ENCODE measurements around the gene ANO7.

The ANO7 gene

DNA sequence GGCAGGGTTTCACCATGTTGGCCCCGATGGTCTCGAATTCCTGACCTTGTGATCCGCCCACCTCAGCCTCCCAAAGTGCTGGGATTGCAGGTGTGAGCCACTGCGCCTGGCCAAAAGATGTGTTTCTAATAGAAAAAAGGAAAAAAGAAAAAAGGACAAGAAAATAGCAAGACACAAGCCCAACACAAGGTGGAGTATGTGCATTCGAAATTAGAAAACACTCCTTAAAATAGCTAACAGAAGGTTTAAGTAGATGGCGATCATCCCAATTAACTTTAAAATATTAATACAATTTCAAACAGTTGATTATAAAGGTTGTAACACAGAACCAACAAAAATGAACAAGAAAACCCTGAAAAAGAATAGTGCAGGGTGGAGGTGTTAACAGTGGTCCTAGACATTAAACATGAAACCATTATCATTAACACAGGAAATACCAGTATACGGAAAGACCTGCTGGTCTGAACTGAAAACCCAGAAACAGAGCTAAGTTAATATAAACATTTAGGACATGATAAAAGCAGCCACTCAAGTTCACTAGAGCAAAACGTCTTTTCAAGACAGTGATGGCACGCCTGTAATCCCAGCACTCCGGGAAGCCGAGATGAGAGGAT is 69.0 kb downstream of the ANO7 start:
- no peak for DNase-seq

DNA sequence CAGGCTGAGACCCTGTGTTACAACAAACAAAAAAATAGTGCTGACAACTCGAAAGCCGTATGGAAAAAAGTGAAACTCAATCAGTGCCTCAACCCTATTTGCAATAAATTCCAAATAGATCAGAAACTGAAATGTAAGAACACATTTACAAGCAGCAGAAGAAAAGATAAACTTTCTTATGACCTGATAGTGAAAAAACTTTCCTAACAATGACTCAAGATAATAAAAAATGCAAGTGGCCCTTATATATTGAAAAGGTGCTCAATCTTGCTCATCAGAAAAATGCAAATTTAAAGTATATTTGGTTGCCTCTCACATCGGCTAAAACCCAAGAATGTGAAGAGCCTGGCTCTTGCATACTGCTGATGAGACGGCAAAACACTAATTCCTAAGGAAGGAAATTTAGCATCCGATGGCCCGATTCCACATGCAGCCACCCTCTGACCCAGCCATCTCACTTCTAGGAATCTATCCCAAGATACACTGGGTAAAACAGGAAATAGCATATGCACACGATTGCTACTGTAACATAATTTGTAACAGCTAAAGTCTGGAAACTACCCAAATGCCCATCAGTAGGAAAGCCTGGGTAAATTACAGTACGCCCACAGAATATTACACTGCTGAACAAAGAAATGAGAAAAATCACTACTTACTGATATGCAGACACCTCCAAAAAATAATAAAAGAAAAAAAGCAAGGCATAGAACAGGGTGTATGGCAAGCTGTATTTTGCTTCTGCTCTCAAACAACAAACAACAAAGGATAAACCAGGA is 70.2 kb downstream of the ANO7 start:
- DNase-seq, result no peak

DNA sequence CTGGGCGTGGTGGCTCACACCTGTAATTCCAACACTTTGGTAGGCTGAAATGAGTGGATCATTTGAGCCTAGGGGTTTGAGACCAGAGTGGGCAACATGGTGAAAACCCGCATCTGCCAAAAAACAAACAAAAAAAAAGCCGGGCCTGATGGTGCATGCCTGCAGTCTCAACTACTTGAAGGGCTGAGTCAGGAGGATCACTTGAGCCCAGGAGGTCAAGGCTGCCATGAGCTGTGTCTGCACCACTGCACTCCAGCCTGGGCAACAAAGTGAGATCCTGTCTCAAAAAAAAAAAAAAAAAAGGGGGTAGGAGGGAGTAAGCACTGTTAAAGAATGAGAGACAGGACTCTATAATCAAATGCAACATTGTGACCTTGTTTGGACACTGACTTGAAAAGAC is 72.4 kb downstream of the ANO7 start:
- no peak for DNase-seq

DNA sequence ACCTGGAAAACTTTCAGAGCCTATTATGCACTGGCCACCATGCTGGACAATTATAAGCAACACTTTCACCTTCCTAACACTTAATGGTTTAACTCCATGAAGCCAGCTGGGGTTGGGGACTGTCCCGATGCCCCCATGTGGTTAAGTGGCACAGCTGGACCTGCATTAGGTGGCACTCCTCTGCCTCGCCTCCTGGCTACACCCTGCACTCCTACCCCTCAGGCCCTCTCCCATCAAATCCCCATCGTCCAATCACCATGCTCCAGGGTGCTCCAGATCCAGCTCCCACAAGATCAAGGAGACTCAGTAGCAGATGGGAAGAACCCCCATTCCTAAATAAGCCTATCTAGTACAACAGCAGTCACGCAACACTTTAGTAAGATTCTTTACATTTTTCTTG is 73.2 kb downstream of the ANO7 start:
- DNase-seq, result no peak

DNA sequence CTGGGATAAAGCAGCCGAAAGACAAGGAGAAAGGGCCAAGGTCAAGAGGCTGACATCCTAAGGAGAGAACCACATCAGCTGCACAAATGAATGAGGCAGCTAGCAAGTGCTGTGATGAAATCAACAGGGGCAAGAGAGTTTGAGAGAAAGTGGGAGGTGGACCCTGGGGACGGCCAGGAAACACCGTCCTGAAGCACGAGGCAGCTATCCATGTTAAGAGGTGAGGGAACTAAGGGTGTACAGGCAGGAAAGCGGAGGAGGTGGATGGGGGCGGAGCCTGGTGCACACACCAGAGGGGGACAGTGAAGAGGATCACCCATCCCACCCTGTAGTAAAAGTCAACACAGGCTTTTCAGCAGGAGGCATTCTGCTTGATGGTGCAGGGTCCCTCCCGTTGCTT is 74.6 kb downstream of the ANO7 start:
- DNase-seq, result no peak

DNA sequence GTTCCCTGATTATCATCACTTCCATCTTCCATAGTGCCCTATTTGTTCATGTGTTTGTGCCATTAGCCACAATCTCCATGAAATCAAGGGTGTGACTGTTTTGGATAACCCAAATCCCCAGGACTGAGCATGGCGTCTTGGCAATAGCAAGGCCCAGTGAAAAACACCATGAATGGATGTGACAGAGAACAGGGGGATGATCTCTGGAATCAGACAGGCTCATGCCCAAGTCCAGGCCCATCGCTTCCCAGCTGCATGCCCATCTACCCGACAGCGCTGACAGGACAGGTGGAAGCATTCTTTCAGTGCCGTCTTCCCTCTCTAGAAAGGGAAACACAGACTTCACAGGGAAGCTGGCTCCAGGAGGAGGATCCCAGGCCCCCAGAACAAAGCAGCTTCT is 77.0 kb downstream of the ANO7 start:
- DNase-seq, result no peak

DNA sequence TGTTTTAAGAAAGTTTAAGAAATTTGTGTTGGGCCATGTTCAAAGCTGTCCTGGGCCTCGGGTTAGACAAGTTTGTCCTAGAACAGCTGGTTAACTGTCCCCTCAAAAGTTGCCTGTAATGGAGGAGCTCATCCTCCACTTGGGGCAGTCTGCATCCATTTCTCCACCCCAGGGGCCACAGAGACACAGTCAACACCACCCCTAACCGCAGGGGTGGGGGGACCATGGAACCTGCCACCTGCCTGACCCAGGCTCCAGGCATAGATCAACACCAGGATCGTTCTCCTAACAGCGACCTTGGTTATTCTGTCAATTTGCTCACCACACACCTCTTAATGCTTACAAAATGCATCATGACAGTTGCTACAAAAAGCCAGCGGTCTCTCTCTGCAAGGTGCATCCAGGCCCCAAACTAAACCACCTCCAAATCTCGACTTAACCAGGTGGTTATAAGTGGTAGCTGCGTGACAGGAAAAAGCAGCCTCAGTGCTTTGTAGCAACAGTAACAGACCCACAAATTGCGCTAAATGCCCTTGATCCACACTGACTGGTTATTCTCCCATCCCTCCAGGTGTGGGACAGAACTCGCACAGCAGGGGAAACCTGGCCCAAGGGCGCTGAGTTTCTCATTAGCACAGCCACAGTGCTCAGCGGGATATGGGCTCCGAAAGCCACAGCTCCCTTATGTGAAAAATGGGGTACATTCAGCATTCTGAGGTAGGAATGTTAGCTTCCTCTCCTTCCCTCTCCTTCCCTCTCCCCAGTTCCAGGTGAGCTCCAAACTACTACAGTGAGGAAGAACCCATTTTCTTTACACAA is 79.0 kb downstream of the ANO7 start:
- DNase-seq, result no peak

DNA sequence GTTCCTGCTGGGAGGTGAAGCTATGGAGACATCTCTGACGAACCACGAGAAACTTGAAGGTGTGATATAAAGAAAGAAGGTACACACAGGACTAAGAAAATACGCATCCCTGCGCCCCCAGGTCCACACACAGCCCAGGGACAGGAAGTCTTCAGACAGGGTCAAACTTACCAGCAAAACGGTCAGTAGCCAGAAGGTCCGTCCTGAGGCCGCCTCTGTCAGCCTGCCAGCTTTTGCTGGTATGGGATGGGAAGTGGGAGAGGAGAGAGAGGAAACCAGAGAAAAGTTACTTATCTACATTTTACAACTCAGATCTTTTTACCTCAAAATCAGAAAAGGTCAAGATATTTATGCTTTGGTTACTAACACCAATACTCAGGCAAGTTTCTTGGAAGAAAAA is 79.8 kb downstream of the ANO7 start:
- DNase-seq, result no peak

DNA sequence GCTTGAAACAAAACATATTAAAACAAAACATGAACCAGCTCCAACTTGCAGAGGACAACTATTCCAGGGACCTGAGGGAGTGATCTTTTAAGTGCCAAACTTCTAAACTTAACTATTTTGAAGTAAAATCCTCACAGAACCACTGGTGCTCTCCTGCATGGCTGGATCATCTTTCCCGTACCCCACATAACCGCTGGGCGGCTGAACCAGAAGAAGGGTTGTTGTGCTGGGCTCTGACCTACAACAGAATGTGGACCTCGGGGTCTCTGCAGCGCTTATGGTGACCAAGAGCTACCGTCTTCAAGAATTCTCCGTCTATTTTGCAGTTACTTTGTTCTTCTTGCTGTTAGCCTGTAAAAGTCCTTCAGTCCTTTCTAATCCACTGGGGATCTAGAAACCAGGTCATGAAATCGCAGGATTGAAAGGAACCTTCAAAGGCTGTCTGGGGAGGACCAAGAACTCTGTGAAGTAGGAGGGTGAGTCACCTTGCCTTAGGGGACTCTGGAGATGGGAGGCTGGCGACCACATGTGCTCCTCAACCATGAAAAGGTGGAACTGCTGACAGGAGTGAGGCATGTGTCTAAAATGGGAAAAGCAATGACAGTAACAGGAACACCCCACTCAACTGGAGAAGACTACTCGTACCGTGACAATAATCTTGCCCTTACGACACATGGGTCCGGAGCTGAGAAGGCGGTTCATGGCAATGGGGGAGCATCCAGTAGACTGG is 80.4 kb downstream of the ANO7 start:
- peak; percentile 73 for DNase-seq

DNA sequence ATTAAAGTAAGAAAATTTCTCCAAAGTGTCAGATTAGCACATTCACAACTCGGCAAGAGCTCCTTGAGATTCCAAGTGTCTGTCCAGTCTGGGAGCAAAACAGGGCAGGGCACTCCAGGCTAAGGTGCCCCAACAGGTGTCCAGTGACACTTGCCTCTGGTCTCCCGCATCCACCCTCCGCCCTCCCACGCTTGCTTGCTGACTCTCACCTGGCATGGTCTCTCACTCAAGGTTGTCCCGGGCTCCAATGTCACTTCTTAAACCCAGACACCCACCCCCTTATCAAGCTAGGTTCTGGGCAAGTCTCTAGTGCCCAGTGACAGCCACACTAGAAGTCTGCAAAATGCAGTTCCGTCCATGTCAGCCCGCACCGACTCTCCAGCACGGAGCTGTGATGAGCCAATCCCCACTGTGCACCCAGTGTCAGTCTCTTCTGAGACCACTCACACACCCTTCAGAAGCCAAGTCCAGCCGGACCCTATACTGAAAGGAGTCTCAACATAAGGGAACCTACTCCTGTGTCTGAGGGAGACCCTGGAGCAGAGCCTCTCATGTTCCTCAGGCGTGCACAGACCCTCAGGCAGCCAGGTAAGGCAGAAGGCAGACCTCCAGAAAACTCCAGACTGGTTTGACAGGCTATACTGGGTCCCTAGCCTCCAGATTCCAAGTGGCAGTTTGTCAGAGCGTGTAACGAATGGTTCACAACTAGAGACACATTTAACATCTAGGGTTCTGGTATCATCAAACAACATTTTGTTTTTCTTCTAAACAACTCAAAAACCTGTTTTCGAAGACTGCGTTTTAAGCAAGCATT is 81.4 kb downstream of the ANO7 start:
- DNase-seq, result no peak

DNA sequence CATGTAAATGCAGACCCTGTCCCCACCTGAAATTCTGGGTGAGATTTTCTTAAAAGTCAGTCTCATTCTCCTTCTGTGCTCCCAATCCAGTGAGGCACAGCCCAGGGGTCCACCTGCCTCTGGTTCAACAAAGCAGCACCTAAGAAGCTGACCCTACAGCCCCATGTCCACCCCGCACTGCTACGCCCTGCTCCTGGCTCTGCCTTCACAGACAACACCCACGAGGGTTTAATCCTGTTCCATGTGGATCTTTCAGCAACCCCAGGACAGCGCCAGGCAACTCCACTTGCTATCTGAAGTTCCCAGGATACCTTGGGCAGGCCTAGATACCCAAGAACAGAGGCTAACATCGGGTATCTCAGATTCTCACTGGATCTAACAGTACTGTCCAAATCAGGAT is 82.1 kb downstream of the ANO7 start:
- no peak for DNase-seq

DNA sequence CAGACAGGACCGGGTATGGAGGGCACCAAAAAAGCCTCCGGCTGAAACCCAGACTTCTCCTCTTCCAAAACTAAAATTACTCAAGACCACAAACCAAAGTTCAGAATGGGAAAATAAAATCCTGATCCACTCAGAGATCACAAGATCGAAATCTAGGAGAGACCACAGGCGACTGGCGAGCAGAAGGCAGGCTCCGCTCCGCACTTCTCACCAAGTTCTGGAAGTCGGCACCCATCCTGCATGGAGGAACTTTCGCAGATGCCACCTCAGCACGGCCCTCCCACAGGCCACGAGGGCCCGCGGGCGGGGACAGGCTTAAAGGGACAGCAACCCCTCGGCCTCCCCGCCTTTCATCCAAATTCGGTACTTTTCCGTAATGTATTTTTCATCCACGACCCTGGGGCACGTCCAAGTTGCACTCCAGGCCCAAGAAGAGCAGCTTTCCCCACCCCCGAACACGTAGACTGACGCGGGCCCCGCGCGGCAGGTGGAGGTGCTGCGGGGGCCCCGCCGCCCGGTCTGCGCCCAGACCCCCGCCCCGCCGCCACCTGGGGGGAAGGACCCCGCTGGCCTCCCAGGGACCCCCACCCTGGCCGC is 83.3 kb downstream of the ANO7 start:
- peak; percentile 78 for DNase-seq

DNA sequence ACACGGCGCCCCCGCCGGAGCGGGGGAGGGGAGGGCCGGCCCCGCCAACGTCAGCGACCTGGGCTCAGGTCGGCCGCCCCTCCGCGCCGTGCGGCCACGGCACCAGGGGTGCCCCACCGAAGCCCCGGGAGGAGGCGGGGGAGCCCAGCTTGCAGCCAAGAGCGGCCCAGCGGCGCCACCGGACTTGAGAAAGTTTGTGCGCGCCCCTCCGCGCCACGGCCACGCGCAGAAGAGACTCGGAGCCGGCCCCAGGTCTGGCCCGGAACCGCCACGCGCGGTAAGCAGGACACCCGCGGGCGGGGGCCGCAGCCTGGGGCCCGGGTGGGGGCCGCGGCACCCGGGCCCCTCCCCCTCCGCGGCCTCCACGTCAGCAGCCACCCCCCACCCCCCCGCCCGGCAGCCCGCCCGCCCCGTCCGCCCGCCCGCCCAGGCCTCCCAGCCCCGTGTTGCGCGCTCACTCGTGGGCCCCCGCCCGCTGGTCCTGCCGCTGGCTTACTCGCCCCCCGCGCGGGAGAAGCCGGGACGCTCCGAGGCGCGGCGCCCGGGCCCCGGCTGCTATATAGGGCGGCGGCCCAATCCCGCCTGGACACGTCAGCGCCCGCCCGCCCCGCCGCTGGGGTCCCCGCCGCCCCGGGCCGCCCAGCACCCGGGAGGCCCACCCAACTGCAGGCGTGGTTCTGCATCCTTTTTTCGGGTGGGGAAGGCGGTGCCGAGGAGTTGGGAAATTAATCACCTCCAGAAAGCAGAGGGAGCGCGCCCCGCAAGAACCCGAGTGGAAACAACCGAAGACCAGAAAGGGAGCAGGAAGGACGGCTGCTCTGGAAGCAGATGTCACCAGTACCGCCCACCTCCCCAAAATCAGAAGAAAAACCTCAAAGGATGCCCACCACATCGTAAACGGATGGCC is 84.1 kb downstream of the ANO7 start:
- peak; percentile 43 for DNase-seq

DNA sequence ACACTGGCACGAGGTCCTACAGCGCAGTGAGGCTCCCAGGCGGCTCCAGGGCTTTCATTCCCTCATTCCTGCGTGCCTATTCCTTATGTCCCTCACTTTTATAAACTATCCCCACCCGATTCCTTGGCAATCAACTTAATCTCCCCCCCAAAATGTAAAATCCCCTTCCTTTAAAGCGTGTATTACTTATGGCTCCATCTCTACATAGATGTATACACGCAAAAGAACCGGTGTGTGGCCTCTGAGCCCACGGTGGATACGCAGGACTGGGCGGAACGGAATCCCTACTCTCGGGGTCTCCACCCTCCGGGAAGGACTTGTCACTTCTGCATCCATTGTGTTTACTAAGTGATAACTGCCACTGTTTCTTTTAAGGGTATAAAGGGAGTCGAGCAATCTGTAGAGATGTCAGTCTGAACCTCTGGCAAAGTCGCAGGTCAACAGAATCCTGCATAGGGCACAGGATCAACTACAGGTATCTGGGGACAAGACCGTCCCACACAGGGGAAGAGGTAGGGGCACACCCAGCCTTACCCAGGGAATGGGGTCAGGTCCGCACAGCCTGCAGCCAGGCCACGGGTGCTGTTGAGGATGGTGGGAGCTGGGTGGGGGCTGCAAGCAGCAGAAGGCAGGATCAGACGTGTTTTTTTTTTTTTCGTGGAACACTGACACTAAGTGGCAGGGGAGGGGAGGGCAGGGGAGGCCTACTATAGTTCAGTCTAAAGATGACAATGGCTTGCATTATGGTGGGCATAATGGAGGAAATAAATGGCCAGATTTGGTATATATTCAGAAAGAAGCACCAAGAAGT is 84.9 kb downstream of the ANO7 start:
- no peak for DNase-seq

DNA sequence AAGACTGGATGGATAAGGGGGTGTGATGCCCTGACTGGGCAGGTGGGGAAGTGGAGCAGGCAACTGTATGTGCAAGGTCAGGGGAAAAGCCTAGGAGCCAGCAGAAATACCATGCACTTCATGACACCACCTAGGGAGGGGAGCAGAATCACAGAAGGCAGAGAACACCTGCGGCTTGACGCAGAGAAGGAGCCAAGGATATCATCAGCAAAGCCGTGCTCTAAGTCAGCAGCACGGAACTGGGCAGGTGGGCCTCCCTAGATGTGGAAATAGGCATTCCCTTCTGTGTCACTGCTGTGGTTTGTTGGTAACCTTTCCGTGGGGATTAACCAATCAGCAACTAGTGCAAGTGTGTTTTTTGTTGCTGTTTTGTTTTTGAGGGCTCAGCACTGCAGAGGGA is 85.7 kb downstream of the ANO7 start:
- DNase-seq, result no peak
